HepG2 (cell line): ENCODE results near the gene STK39. TPM values are rescaled to one million over a fixed set of nuclear protein-coding genes. Genes with fewer than 3 reads are reported as not detected.

Experiments used
- ARNT ChIP-seq: fragments of 450-650 bp; IDR thresholded peaks from 2 replicates; pipeline ENCODE4 v1.6.1; 2017
- ATM ChIP-seq: fragments of 450-650 bp; IDR thresholded peaks from 2 replicates; pipeline ENCODE4 v1.7.1; 2017; ENCODE audit warnings: mild to moderate bottlenecking, borderline replicate concordance
- CENPT ChIP-seq: sonication (generic); formaldehyde crosslinking; IDR thresholded peaks from 2 replicates; pipeline ENCODE4 v1.8.0; 2022; ENCODE audit warnings: low read depth, mild to moderate bottlenecking, moderate library complexity, missing genetic modification reagents
- FOXA3 ChIP-seq: IDR thresholded peaks from 2 replicates; pipeline ENCODE4 v1.6.1; 2016; ENCODE audit warnings: missing genetic modification reagents, missing compliant biosample characterization
- IKZF1 ChIP-seq: fragments of 450-650 bp; IDR thresholded peaks from 2 replicates; pipeline ENCODE4 v1.7.1; 2016
- KLF15 ChIP-seq: sonication (generic); formaldehyde crosslinking; IDR thresholded peaks from 2 replicates; pipeline ENCODE4 v1.8.1; 2023; ENCODE audit warnings: borderline replicate concordance, mild to moderate bottlenecking, inconsistent platforms, missing genetic modification reagents, mixed read lengths
- MLX ChIP-seq: IDR thresholded peaks from 2 replicates; pipeline ENCODE4 v1.6.1; 2016
- MTF1 ChIP-seq: sonication (generic); formaldehyde crosslinking; IDR thresholded peaks from 2 replicates; pipeline ENCODE4 v1.5.0; 2020; ENCODE audit warnings: missing genetic modification reagents
- PBX2 ChIP-seq: IDR thresholded peaks from 2 replicates; pipeline ENCODE4 v1.6.1; 2016; ENCODE audit warnings: control low read depth
- RFX5 ChIP-seq: IDR thresholded peaks from 2 replicates; pipeline ENCODE4 v1.6.1; 2011; ENCODE audit warnings: low read depth, low read length, improper control_type of control experiment
- ZBTB8A ChIP-seq: sonication (generic); formaldehyde crosslinking; IDR thresholded peaks from 2 replicates; pipeline ENCODE4 v1.4.0; 2020; ENCODE audit warnings: mild to moderate bottlenecking, low read depth, missing genetic modification reagents, borderline replicate concordance
- ZFAT ChIP-seq: sonication (generic); formaldehyde crosslinking; conservative IDR thresholded peaks from 2 replicates; pipeline ENCODE4 v1.8.1; 2023; ENCODE audit warnings: missing genetic modification reagents, inconsistent platforms
- ZFY ChIP-seq: sonication (generic); formaldehyde crosslinking; IDR thresholded peaks from 2 replicates; pipeline ENCODE4 v1.4.0; 2020; ENCODE audit warnings: missing genetic modification reagents
- ZNF253 ChIP-seq: sonication (generic); formaldehyde crosslinking; IDR thresholded peaks from 2 replicates; pipeline ENCODE4 v1.8.0; 2022; ENCODE audit warnings: mild to moderate bottlenecking, missing genetic modification reagents, borderline replicate concordance
- ZNF282 ChIP-seq: fragments of 450-650 bp; IDR thresholded peaks from 2 replicates; pipeline ENCODE4 v1.6.1; 2018; ENCODE audit not compliant: partially characterized antibody
- ZNF354B ChIP-seq: sonication (generic); formaldehyde crosslinking; IDR thresholded peaks from 2 replicates; pipeline ENCODE4 v1.8.0; 2022; ENCODE audit warnings: mild to moderate bottlenecking, missing genetic modification reagents
- polyA plus RNA-seq, 8 experiments: library from polyadenylated mRNA; depleted of rRNA in 3 of 8; stranded (reverse) in 7 of 8; unstranded in 1 of 8; fragments of >200 nt; fragmentation: Illumina TruSeq in 4 of 8; extraction: Trizol in 4 of 8; gene quantifications; 2 replicates each; pipeline versions ENCODE4 v1.2.1 to v1.2.3, GENCODE V29; 2011 to 2016; ENCODE audit warnings: low read depth in 4 of 8, missing spikeins in 1 of 8, mixed read lengths in 1 of 8; ENCODE audit not compliant: insufficient read depth in 1 of 8
- total RNA-seq, 5 experiments: library from RNA; depleted of rRNA; stranded (reverse); fragments of >200 nt; fragmentation: Illumina TruSeq; extraction: Trizol; gene quantifications; 2 replicates each; pipeline ENCODE4 v1.2.3, GENCODE V29; 2016; ENCODE audit warnings: low read depth in 1 of 5
- TF ChIP-seq, protein P1 (sequence below): sonication (generic); formaldehyde crosslinking; conservative IDR thresholded peaks from 2 replicates; pipeline ENCODE4 v1.4.0; 2020; ENCODE audit warnings: missing genetic modification reagents
- TF ChIP-seq, protein P2 (sequence below): sonication (generic); formaldehyde crosslinking; IDR thresholded peaks from 2 replicates; pipeline ENCODE4 v1.8.0; 2022; ENCODE audit warnings: mild to moderate bottlenecking, missing genetic modification reagents; ENCODE audit not compliant: insufficient replicate concordance
- TF ChIP-seq, protein P3 (sequence below): sonication (generic); formaldehyde crosslinking; IDR thresholded peaks from 2 replicates; pipeline ENCODE4 v1.8.1; 2023; ENCODE audit warnings: mild to moderate bottlenecking, inconsistent platforms, moderate library complexity, missing genetic modification reagents, borderline replicate concordance
- TF ChIP-seq, protein P4 (sequence below): sonication (generic); formaldehyde crosslinking; IDR thresholded peaks from 2 replicates; pipeline ENCODE4 v1.5.0; 2020; ENCODE audit warnings: mild to moderate bottlenecking, low read depth, missing genetic modification reagents, borderline replicate concordance
- TF ChIP-seq, protein P5 (sequence below): sonication (generic); formaldehyde crosslinking; IDR thresholded peaks from 2 replicates; pipeline ENCODE4 v1.5.0; 2020; ENCODE audit warnings: missing genetic modification reagents, mild to moderate bottlenecking, borderline replicate concordance
- TF ChIP-seq, protein P6 (sequence below): sonication (generic); formaldehyde crosslinking; IDR thresholded peaks from 2 replicates; pipeline ENCODE4 v1.4.0; 2020; ENCODE audit warnings: missing genetic modification reagents

STK39 gene
- total and polyA plus RNA-seq, 2 of the 13 experiments (the other 11 are each of a cell fraction or from before 2014, with no cell fraction given): 27.3 to 38.4 TPM

GRCh38 chr2:168190590-168191336, 56.6 kb downstream of the STK39 start (continued):
- TF ChIP-seq, protein P1, sequence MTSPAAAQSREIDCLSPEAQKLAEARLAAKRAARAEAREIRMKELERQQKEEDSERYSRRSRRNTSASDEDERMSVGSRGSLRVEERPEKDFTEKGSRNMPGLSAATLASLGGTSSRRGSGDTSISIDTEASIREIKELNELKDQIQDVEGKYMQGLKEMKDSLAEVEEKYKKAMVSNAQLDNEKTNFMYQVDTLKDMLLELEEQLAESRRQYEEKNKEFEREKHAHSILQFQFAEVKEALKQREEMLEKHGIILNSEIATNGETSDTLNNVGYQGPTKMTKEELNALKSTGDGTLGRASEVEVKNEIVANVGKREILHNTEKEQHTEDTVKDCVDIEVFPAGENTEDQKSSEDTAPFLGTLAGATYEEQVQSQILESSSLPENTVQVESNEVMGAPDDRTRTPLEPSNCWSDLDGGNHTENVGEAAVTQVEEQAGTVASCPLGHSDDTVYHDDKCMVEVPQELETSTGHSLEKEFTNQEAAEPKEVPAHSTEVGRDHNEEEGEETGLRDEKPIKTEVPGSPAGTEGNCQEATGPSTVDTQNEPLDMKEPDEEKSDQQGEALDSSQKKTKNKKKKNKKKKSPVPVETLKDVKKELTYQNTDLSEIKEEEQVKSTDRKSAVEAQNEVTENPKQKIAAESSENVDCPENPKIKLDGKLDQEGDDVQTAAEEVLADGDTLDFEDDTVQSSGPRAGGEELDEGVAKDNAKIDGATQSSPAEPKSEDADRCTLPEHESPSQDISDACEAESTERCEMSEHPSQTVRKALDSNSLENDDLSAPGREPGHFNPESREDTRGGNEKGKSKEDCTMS (CRISPR knock-in tag): no peak
- TF ChIP-seq CENPT: no peak
- no peak for TF ChIP-seq ZNF354B (CRISPR knock-in tag)
- TF ChIP-seq MTF1 (CRISPR knock-in tag): no peak
- TF ChIP-seq, protein P2, sequence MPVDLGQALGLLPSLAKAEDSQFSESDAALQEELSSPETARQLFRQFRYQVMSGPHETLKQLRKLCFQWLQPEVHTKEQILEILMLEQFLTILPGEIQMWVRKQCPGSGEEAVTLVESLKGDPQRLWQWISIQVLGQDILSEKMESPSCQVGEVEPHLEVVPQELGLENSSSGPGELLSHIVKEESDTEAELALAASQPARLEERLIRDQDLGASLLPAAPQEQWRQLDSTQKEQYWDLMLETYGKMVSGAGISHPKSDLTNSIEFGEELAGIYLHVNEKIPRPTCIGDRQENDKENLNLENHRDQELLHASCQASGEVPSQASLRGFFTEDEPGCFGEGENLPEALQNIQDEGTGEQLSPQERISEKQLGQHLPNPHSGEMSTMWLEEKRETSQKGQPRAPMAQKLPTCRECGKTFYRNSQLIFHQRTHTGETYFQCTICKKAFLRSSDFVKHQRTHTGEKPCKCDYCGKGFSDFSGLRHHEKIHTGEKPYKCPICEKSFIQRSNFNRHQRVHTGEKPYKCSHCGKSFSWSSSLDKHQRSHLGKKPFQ (CRISPR knock-in tag): peak; percentile 70
- TF ChIP-seq RFX5: no peak
- no peak for TF ChIP-seq PBX2 (CRISPR knock-in tag)
- peak; percentile 85 for TF ChIP-seq FOXA3 (CRISPR knock-in tag)
- TF ChIP-seq, protein P3, sequence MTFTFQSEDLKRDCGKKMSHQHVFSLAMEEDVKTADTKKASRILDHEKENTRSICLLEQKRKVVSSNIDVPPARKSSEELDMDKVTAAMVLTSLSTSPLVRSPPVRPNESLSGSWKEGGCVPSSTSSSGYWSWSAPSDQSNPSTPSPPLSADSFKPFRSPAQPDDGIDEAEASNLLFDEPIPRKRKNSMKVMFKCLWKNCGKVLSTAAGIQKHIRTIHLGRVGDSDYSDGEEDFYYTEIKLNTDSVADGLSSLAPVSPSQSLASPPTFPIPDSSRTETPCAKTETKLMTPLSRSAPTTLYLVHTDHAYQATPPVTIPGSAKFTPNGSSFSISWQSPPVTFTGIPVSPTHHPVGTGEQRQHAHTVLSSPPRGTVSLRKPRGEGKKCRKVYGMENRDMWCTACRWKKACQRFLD (CRISPR knock-in tag): 0 out of 2 replicates have a peak, but pooled peaks have one; percentile 24
- TF ChIP-seq, protein P4, sequence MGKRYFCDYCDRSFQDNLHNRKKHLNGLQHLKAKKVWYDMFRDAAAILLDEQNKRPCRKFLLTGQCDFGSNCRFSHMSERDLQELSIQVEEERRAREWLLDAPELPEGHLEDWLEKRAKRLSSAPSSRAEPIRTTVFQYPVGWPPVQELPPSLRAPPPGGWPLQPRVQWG (CRISPR knock-in tag): no peak
- TF ChIP-seq IKZF1: no peak
- TF ChIP-seq ZBTB8A: no peak
- TF ChIP-seq, protein P5, sequence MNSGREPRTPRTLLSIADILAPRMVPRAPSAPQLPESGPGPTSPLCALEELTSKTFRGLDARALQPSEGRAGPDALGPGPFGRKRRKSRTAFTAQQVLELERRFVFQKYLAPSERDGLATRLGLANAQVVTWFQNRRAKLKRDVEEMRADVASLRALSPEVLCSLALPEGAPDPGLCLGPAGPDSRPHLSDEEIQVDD (CRISPR knock-in tag): no peak
- no peak for TF ChIP-seq ATM
- no peak for TF ChIP-seq ZFAT (CRISPR knock-in tag)
- no peak for TF ChIP-seq ZNF253 (CRISPR knock-in tag)
- TF ChIP-seq, protein P6, sequence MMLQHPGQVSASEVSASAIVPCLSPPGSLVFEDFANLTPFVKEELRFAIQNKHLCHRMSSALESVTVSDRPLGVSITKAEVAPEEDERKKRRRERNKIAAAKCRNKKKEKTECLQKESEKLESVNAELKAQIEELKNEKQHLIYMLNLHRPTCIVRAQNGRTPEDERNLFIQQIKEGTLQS (CRISPR knock-in tag): no peak
- TF ChIP-seq KLF15 (CRISPR knock-in tag): no peak
- no peak for TF ChIP-seq ZNF282
- peak; percentile 17; the same call in 1 of the 2 replicates for TF ChIP-seq ZFY (CRISPR knock-in tag)
- peak; percentile 84 for TF ChIP-seq MLX (CRISPR knock-in tag)
- TF ChIP-seq ARNT: no peak
